Stimulated activated effector memory CD8-positive, alpha-beta T cell treated with anti-CD3 and anti-CD28 coated beads, Interleukin-12 subunit alpha, Interleukin-12 subunit beta, amount 100 ng/mL, for 72 hours (primary cell): ENCODE data around the gene OR51G2.
A peak's percentile ranks its signal among the peaks of the same experiment; 100 is the strongest.
"Not testable (repeated sequence)": the region's sequence is repeated elsewhere in the genome, so short reads cannot be mapped to it uniquely, and the experiment has no call there.

Experiments used
- ATAC-seq: fragments of 150-1000 bp; cut with Tn5 transposase; 2 replicates; pipeline ENCODE4 v1.10.0; 2021
- DNase-seq, 2 donors: peaks; one replicate each; pipeline ENCODE4 v3.0.0; 2021 to 2022; ENCODE audit warnings: low spot score in 2 of 2
- H3K27ac Mint-ChIP-seq: one replicate; pipeline ENCODE4 v1.8.0; 2022; ENCODE audit warnings: mild to moderate bottlenecking, mixed read lengths
- H3K36me3 Mint-ChIP-seq: one replicate; pipeline ENCODE4 v1.8.0; 2022; ENCODE audit warnings: mild to moderate bottlenecking, mixed read lengths
- H3K4me1 Mint-ChIP-seq: one replicate; pipeline ENCODE4 v1.8.0; 2022; ENCODE audit warnings: mixed read lengths
- H3K4me3 Mint-ChIP-seq: one replicate; pipeline ENCODE4 v1.8.0; 2022; ENCODE audit warnings: mild to moderate bottlenecking, mixed read lengths
- H3K9me3 Mint-ChIP-seq: one replicate; pipeline ENCODE4 v1.8.0; 2022; ENCODE audit warnings: mixed read lengths

Gene OR51G2, protein sequence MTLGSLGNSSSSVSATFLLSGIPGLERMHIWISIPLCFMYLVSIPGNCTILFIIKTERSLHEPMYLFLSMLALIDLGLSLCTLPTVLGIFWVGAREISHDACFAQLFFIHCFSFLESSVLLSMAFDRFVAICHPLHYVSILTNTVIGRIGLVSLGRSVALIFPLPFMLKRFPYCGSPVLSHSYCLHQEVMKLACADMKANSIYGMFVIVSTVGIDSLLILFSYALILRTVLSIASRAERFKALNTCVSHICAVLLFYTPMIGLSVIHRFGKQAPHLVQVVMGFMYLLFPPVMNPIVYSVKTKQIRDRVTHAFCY

DNA sequence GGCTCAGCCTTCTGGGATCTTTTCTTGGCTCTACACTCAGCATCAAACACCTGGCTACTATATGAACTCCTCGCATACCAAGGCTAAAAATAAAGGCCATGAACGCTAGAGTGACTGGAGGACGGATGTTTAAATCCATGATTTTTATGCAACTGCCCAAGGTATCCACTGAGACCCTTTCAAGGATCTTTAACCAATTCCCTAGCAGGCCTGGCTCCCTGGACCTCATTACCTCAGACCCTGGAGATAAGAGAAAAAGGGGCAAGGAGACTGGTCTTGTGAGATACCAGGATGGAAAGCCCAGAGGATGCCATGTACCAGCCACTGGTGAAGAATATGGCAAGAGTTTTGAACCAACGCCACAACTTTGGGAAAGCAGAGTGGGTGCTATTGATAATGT is at the start of gene OR51G2:
OR51G2 (minus strand) TSS at position 101 of the 400 bp plus-strand sequence. CDS start 3,687 bp downstream, outside the sequence.
- no peaks in the 10 kb centered on the region for H3K4me1 Mint-ChIP-seq
- no peak for ATAC-seq
- H3K9me3 Mint-ChIP-seq, result peaks cover 13% of the 10 kb centered on the region
- no peak within 1 kb of the TSS for H3K27ac Mint-ChIP-seq
- no peak within 1 kb of the TSS for H3K4me3 Mint-ChIP-seq
- H3K36me3 Mint-ChIP-seq, result no peaks in the 10 kb centered on the region
- no peak for DNase-seq

DNA sequence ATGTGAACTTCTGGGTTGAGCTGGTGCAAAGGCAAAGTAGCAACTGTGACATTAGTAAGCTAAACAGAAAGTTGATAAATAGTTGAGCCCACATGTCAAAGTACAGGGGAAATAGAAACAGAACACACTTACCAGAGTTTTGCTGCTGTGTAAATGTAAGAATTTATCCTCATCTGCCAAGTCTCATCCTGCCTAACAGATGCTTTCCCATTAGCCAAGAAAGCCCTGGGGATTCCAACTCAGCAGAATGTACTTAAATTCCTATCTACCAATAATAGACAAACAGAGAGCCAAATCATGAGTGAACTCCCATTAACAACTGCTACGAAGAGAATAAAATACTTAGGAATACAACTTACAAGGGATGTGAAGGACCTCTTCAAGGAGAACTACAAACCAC is 43.7 kb upstream of the OR51G2 start:
- H3K9me3 Mint-ChIP-seq, result peaks cover 8% of the 10 kb centered on the region
- DNase-seq, result no peak
- no peaks in the 10 kb centered on the region for H3K4me1 Mint-ChIP-seq
- no peak for ATAC-seq
- no peak overlapping the region for H3K4me3 Mint-ChIP-seq
- no peaks in the 10 kb centered on the region for H3K36me3 Mint-ChIP-seq
- no peak overlapping the region for H3K27ac Mint-ChIP-seq

GRCh38 chr11:4960877-4961276 is 41.7 kb upstream of the OR51G2 start:
- ATAC-seq, result peak; percentile 49

GRCh38 chr11:4957396-4957795 is 38.2 kb upstream of the OR51G2 start:
- Mint-ChIP-seq H3K4me1 (no peaks in the 10 kb centered on the region), H3K4me3 (no peak overlapping the region), H3K27ac (no peak overlapping the region), H3K36me3 (no peaks in the 10 kb centered on the region), H3K9me3 (peaks cover 6% of the 10 kb centered on the region)
- DNase-seq (no peak), ATAC-seq (no peak)

More at GRCh38 chr11:4960877-4961276, 41.7 kb upstream of the OR51G2 start:
- no peaks in the 10 kb centered on the region for H3K36me3 Mint-ChIP-seq
- no peak overlapping the region for H3K27ac Mint-ChIP-seq
- H3K9me3 Mint-ChIP-seq, result peaks cover 6% of the 10 kb centered on the region
- DNase-seq, result no peak
- H3K4me1 Mint-ChIP-seq, result no peaks in the 10 kb centered on the region
- H3K4me3 Mint-ChIP-seq, result no peak overlapping the region

DNA sequence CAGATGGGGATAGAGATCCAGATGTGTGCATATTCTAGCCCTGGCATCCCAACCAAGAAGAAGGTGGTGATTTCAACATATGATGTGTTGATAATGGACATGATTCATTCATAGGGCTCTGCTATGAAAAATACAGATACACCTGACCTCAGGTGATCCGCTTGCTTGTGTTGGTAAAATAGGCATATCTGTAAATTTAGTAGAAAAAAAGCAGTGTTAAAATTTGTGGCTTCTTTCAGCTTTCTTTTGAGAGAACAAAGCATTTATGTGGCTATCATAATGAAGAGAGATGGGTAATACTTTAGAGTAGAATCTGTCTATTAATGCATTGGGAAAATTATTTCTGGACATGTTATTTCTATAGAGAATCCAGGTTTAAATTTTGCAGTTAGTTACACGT is 36.5 kb upstream of the OR51G2 start, which contains the start of gene OR51A2:
OR51A2 (minus strand) TSS at position 101 of the 400 bp plus-strand sequence; CDS start at position 101, 0 bp downstream.
- not testable (repeated sequence) for DNase-seq, H3K36me3 Mint-ChIP-seq, H3K9me3 Mint-ChIP-seq, ATAC-seq, H3K4me1 Mint-ChIP-seq, H3K27ac Mint-ChIP-seq, H3K4me3 Mint-ChIP-seq

DNA sequence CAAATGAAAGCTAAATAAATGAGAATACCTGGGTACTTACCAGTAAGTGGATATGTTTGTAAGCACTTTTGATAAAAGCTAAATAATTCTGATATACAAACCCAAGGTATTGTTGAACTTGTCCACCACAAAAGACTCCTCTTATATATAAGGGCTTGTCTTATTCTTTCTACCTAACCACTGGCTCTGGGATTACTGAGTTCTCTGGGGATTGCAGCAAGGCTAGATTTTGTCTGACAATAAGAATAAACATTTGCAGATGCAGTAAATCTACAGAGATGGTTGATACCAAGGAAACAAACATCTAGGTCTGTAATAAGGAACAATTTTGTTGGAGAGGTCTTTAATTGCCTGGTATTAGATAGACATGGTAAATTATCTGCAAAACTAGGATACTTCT is 28.4 kb upstream of the OR51G2 start, which contains the start of gene OR51A4:
OR51A4 (minus strand) TSS at position 101 of the 400 bp plus-strand sequence. CDS start 505 bp downstream, outside the sequence.
- no peaks in the 10 kb centered on the region for H3K9me3 Mint-ChIP-seq
- H3K27ac Mint-ChIP-seq, result no peak within 1 kb of the TSS
- H3K4me1 Mint-ChIP-seq, result no peaks in the 10 kb centered on the region
- DNase-seq, result no peak
- no peaks in the 10 kb centered on the region for H3K36me3 Mint-ChIP-seq
- ATAC-seq, result no peak
- no peak within 1 kb of the TSS for H3K4me3 Mint-ChIP-seq

GRCh38 chr11:4936745-4937144 is 17.6 kb upstream of the OR51G2 start:
- Mint-ChIP-seq H3K36me3 (no peaks in the 10 kb centered on the region), H3K4me1 (no peaks in the 10 kb centered on the region), H3K4me3 (no peak overlapping the region), H3K27ac (no peak overlapping the region), H3K9me3 (peaks cover 5% of the 10 kb centered on the region)
- no peak for DNase-seq
- ATAC-seq, result no peak

DNA sequence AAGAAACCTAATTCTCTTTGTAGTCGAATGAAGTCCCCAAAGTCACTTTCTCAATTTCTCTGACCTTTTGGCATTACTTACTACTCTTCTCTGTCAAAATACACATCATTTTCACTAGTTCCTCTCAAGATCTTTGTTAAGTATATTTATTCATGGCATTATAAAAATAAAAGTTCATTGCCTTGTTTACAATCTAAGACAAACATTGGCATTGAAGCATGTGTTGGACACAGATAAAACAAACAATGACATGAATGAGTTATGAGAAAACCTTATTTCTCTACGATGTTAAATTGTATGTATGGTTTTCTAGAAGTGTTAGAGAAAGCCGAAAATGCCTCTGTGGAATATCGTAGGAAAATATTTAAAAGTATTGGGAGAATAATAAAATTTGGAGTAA is 13.6 kb upstream of the OR51G2 start:
- DNase-seq (no peak), ATAC-seq (no peak)
- Mint-ChIP-seq H3K4me3 (no peak overlapping the region), H3K27ac (no peak overlapping the region), H3K4me1 (no peaks in the 10 kb centered on the region), H3K9me3 (peaks cover 6% of the 10 kb centered on the region), H3K36me3 (no peaks in the 10 kb centered on the region)

DNA sequence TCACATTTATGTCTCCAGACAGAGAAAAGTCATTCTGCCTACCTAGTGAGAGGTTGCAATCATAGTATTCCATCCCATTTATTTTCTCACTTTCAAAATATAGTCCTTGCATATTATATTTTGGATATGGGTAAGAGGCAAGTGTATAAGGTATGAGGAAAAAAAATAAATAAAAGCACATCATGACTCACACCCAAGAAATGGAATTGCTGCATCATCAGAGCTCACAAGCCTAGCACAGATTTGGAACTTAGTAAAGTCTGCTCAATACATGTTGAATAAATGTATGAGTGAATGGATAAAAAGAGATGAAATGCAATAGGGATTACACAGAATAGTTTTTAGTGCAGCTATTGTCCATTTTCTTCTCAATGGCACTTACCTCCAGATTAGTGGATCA is 7.5 kb upstream of the OR51G2 start:
- ATAC-seq (no peak), DNase-seq (no peak)
- no peak overlapping the region for H3K4me3 Mint-ChIP-seq
- peaks cover 8% of the 10 kb centered on the region for H3K9me3 Mint-ChIP-seq
- no peaks in the 10 kb centered on the region for H3K36me3 Mint-ChIP-seq
- H3K27ac Mint-ChIP-seq, result no peak overlapping the region
- no peaks in the 10 kb centered on the region for H3K4me1 Mint-ChIP-seq

GRCh38 chr11:4924239-4924638 is 5.1 kb upstream of the OR51G2 start, which contains the start of gene OR51G1:
Gene OR51G1, minus strand, starts transcription at chr11:4924339. Its CDS starts 0 bp downstream, at chr11:4924339.
- no peak for ATAC-seq
- H3K4me1 Mint-ChIP-seq, result no peaks in the 10 kb centered on the region
- H3K27ac Mint-ChIP-seq, result no peak within 1 kb of the TSS
- H3K9me3 Mint-ChIP-seq, result peaks cover 6% of the 10 kb centered on the region
- no peak within 1 kb of the TSS for H3K4me3 Mint-ChIP-seq
- DNase-seq, result no peak
- H3K36me3 Mint-ChIP-seq, result no peaks in the 10 kb centered on the region

DNA sequence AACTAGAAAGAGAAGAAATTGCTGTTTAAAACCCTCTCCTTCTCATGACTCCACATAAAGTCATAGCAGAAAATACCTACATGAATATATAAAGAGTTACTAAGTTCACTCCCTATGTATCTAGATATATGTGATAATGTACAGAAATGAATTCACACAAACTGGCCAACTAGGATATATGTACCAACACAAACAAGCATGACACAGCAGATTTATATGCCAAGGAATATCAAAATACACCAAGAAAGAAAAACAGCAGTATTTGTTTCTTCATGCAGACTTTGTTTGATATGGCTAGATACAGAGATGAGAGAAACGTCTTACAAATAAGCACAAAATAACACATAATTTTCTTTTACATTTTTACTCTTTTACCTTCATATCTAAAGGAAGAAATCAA is 3.2 kb upstream of the OR51G2 start:
- Mint-ChIP-seq H3K4me1 (no peaks in the 10 kb centered on the region), H3K4me3 (no peak overlapping the region)

GRCh38 chr11:4921796-4922195 is 2.6 kb upstream of the OR51G2 start:
- no peak overlapping the region for H3K4me3 Mint-ChIP-seq
- H3K4me1 Mint-ChIP-seq, result no peaks in the 10 kb centered on the region
- peaks cover 6% of the 10 kb centered on the region for H3K9me3 Mint-ChIP-seq
- no peaks in the 10 kb centered on the region for H3K36me3 Mint-ChIP-seq
- no peak overlapping the region for H3K27ac Mint-ChIP-seq
- no peak for DNase-seq
- no peak for ATAC-seq

More for the DNA sequence above, 3.2 kb upstream of the OR51G2 start:
- Mint-ChIP-seq H3K9me3 (peaks cover 6% of the 10 kb centered on the region), H3K36me3 (no peaks in the 10 kb centered on the region), H3K27ac (no peak overlapping the region)
- DNase-seq (no peak), ATAC-seq (no peak)

GRCh38 chr11:4916581-4916980 is 2.6 kb downstream of the OR51G2 start:
- DNase-seq (no peak), ATAC-seq (no peak)
- Mint-ChIP-seq H3K36me3 (no peaks in the 10 kb centered on the region), H3K4me3 (no peak overlapping the region), H3K9me3 (peaks cover 7% of the 10 kb centered on the region), H3K4me1 (no peaks in the 10 kb centered on the region), H3K27ac (no peak overlapping the region)

DNA sequence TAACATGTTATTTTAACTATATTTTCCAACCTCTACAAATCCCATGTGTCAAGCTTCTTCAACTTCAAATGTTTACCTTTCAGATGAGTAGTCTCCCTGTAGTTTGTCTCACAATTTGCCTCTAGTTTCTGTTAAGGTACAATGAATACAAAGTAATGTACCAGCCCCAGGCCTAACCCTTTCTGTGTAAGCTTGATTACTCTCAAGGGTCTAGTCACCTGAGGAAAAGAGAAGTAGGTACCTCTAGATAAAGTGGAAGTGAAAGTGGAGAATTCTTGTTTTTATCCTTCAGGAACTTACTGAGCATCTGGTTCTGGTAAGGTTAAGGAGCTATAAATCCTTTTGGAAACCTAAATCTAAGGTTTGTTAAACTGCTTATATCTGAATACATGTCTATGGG is 15.7 kb downstream of the OR51G2 start, which contains the start of gene OR51A7:
OR51A7 (plus strand) TSS at position 300 of the 400 bp plus-strand sequence. CDS start 3,587 bp downstream, outside the sequence.
- H3K36me3 Mint-ChIP-seq, result no peaks in the 10 kb centered on the region
- DNase-seq (no peak), ATAC-seq (no peak)
- no peak within 1 kb of the TSS for H3K27ac Mint-ChIP-seq
- no peaks in the 10 kb centered on the region for H3K9me3 Mint-ChIP-seq
- H3K4me3 Mint-ChIP-seq, result no peak within 1 kb of the TSS
- H3K4me1 Mint-ChIP-seq, result no peaks in the 10 kb centered on the region

GRCh38 chr11:4891996-4892640 is 27.0 kb downstream of the OR51G2 start:
- H3K9me3 Mint-ChIP-seq, result peaks cover 3% of the 10 kb centered on the region
- ATAC-seq (no peak), DNase-seq (no peak)
- no peaks in the 10 kb centered on the region for H3K4me1 Mint-ChIP-seq
- no peak overlapping the region for H3K4me3 Mint-ChIP-seq
- H3K27ac Mint-ChIP-seq, result no peak overlapping the region
- H3K36me3 Mint-ChIP-seq, result no peaks in the 10 kb centered on the region

GRCh38 chr11:4890279-4890678 is 28.9 kb downstream of the OR51G2 start:
- H3K4me1 Mint-ChIP-seq, result no peaks in the 10 kb centered on the region
- no peak for DNase-seq
- H3K27ac Mint-ChIP-seq, result no peak overlapping the region
- no peak overlapping the region for H3K4me3 Mint-ChIP-seq
- ATAC-seq, result no peak
- peaks cover 3% of the 10 kb centered on the region for H3K9me3 Mint-ChIP-seq
- no peaks in the 10 kb centered on the region for H3K36me3 Mint-ChIP-seq
